CD4-positive, alpha-beta T cell treated with Interleukin-6 for 4 hours (primary cell): Measurements from ENCODE around the gene SLC41A2.
"Not testable (repeated sequence)": the region's sequence is repeated elsewhere in the genome, so short reads cannot be mapped to it uniquely, and the experiment has no call there.

Source experiments
- DNase-seq: peaks from one replicate; pipeline ENCODE4 v3.0.0-alpha.2; 2020; ENCODE audit warnings: mixed read lengths

Gene SLC41A2

GRCh38 chr12:104964167-104964855 is 6.2 kb upstream of the SLC41A2 start:
- no peak for DNase-seq

- DNase-seq: no peak
These were observed 5.7 kb upstream of the SLC41A2 start for GRCh38 chr12:104963757-104964156.

- no peak for DNase-seq
These were observed 2.4 kb upstream of the SLC41A2 start for GRCh38 chr12:104960464-104960863.

- no peak for DNase-seq
These were observed 1.3 kb upstream of the SLC41A2 start for GRCh38 chr12:104959335-104959841.

- no peak for DNase-seq
These were observed 780 bp upstream of the SLC41A2 start for GRCh38 chr12:104958805-104959334.

GRCh38 chr12:104957719-104958000 is 430 bp downstream of the SLC41A2 start:
- peak; percentile 49 for DNase-seq

- DNase-seq: no peak
These were observed 996 bp downstream of the SLC41A2 start for GRCh38 chr12:104956870-104957718.

GRCh38 chr12:104955703-104956102 is 2.4 kb downstream of the SLC41A2 start:
- DNase-seq: no peak

GRCh38 chr12:104953323-104953722 is 4.8 kb downstream of the SLC41A2 start:
- no peak for DNase-seq

GRCh38 chr12:104952816-104953215 is 5.3 kb downstream of the SLC41A2 start:
- no peak for DNase-seq

- DNase-seq: no peak
These were observed 6.2 kb downstream of the SLC41A2 start for GRCh38 chr12:104951759-104952509.

GRCh38 chr12:104948716-104949115 is 9.4 kb downstream of the SLC41A2 start:
- DNase-seq: not testable (repeated sequence)

GRCh38 chr12:104944252-104944651 is 13.8 kb downstream of the SLC41A2 start:
- DNase-seq: no peak

- DNase-seq: not testable (repeated sequence)
These were observed 14.7 kb downstream of the SLC41A2 start for GRCh38 chr12:104943401-104943800.

GRCh38 chr12:104942075-104942474 is 16.0 kb downstream of the SLC41A2 start:
- DNase-seq: no peak

- DNase-seq: no peak
These were observed 16.6 kb downstream of the SLC41A2 start for GRCh38 chr12:104941454-104941853.

GRCh38 chr12:104939089-104939488 is 19.0 kb downstream of the SLC41A2 start:
- no peak for DNase-seq

- no peak for DNase-seq
These were observed 19.7 kb downstream of the SLC41A2 start for GRCh38 chr12:104938371-104938770.

GRCh38 chr12:104935886-104936285 is 22.2 kb downstream of the SLC41A2 start:
- no peak for DNase-seq

- DNase-seq: no peak
These were observed 24.3 kb downstream of the SLC41A2 start for GRCh38 chr12:104933778-104934177.

GRCh38 chr12:104933128-104933527 is 25.0 kb downstream of the SLC41A2 start:
- no peak for DNase-seq

- DNase-seq: no peak
These were observed 27.4 kb downstream of the SLC41A2 start for GRCh38 chr12:104930388-104931326.
